OCI-M2 (cell line): ENCODE data around the gene DNAI4.
"Not testable (repeated sequence)": the region's sequence is repeated elsewhere in the genome, so short reads cannot be mapped to it uniquely, and the experiment has no call there.

ENCODE experiments used
- DNase-seq: peaks from one replicate; lab custom pipeline; 2025; ENCODE audit not compliant: unreplicated experiment; lab: John Stamatoyannopoulos, UW

Gene DNAI4

GRCh38 chr1:66833112-66833511, 91.5 kb downstream of the DNAI4 start:
- no peak for DNase-seq

GRCh38 chr1:66831529-66832239, 93.0 kb downstream of the DNAI4 start:
- no peak for DNase-seq

- DNase-seq = no peak
These were observed 99.9 kb downstream of the DNAI4 start for GRCh38 chr1:66824771-66825170.

GRCh38 chr1:66809736-66810326, 114.8 kb downstream of the DNAI4 start:
- no peak for DNase-seq

- no peak for DNase-seq
These were observed 115.4 kb downstream of the DNAI4 start for GRCh38 chr1:66809245-66809644.

- not testable (repeated sequence) for DNase-seq
These were observed 128.8 kb downstream of the DNAI4 start for GRCh38 chr1:66795839-66796238.

- no peak for DNase-seq
These were observed 132.7 kb downstream of the DNAI4 start for GRCh38 chr1:66791621-66792610.

GRCh38 chr1:66788231-66788939, 136.3 kb downstream of the DNAI4 start:
- no peak for DNase-seq

- no peak for DNase-seq
These were observed 137.0 kb downstream of the DNAI4 start for GRCh38 chr1:66787641-66788040.

- DNase-seq = not testable (repeated sequence)
These were observed 138.9 kb downstream of the DNAI4 start for GRCh38 chr1:66785800-66786199.

GRCh38 chr1:66779475-66780078, 145.1 kb downstream of the DNAI4 start:
- no peak for DNase-seq

GRCh38 chr1:66778969-66779368, 145.7 kb downstream of the DNAI4 start:
- no peak for DNase-seq

GRCh38 chr1:66778266-66778665, 146.4 kb downstream of the DNAI4 start:
- no peak for DNase-seq

GRCh38 chr1:66777831-66778230, 146.8 kb downstream of the DNAI4 start:
- no peak for DNase-seq

- DNase-seq = no peak
These were observed 149.0 kb downstream of the DNAI4 start for GRCh38 chr1:66775646-66776045.

- no peak for DNase-seq
These were observed 150.2 kb downstream of the DNAI4 start for GRCh38 chr1:66774438-66774837.

- no peak for DNase-seq
These were observed 151.4 kb downstream of the DNAI4 start for GRCh38 chr1:66773227-66773626.

GRCh38 chr1:66770694-66771093, 154.0 kb downstream of the DNAI4 start:
- no peak for DNase-seq

- DNase-seq = no peak
These were observed 154.4 kb downstream of the DNAI4 start for GRCh38 chr1:66770240-66770639.

GRCh38 chr1:66769512-66770229, 155.0 kb downstream of the DNAI4 start:
- no peak for DNase-seq
